ENCODE measurements around the gene DVL3.

DVL3 gene

DNA sequence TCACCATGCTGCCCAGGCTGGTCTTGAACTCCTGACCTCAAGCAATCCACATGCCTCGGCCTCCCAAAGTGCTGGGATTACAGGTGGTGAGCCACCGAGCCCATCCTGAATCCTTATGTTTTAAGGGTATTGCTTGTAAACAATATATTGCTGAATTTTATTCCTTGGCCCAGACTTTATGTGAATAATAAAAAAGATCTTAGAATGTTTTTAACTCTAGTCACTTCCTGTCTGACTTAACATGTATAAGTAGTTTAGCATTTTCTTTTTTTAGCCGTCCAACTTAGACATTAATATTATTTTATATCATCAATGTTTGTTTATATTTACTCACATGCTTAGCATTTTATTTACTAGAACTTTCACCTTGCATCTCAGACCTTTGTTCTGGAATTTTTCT, 29.2 kb upstream of the DVL3 start:
- H3K4me2 ChIP-seq (ENCODE audit: low read length): no peak overlapping the region
- no peaks in the 10 kb centered on the region for H3K79me2 ChIP-seq
- no peak overlapping the region for H3K9ac ChIP-seq
- H3K9me3 ChIP-seq (ENCODE audit: control insufficient read depth, low read length): no peaks in the 10 kb centered on the region
- no peaks in the 10 kb centered on the region for H3K4me1 ChIP-seq
- TF ChIP-seq CTCF (IDR thresholded peaks at IDR 0.05): no peak
- H3K27ac ChIP-seq: no peak overlapping the region
- no peaks in the 10 kb centered on the region for H3K36me3 ChIP-seq (ENCODE audit: control insufficient read depth, insufficient read depth, low read length)
- H3K4me3 ChIP-seq (ENCODE audit: low read depth, low read length): no peak overlapping the region
- no peaks in the 10 kb centered on the region for H3K27me3 ChIP-seq (ENCODE audit: control insufficient read depth, insufficient read depth, low read length)
- H2AFZ ChIP-seq: no peak overlapping the region

- no peak for TF ChIP-seq CTCF (IDR thresholded peaks at IDR 0.05)
- Histone ChIP-seq H3K4me2 (ENCODE audit: low read length) (no peak overlapping the region), H3K27ac (no peak overlapping the region), H2AFZ (no peak overlapping the region), H3K9me3 (ENCODE audit: control insufficient read depth, low read length) (no peaks in the 10 kb centered on the region), H3K36me3 (ENCODE audit: control insufficient read depth, insufficient read depth, low read length) (no peaks in the 10 kb centered on the region), H3K9ac (no peak overlapping the region), H3K27me3 (ENCODE audit: control insufficient read depth, insufficient read depth, low read length) (no peaks in the 10 kb centered on the region), H3K4me1 (no peaks in the 10 kb centered on the region), H3K79me2 (no peaks in the 10 kb centered on the region), H3K4me3 (ENCODE audit: low read depth, low read length) (no peak overlapping the region)
Measured at GRCh38 chr3:184129012-184129411, 26.2 kb upstream of the DVL3 start.

- H3K9ac ChIP-seq: no peak overlapping the region
Measured at GRCh38 chr3:184132945-184133344, 22.2 kb upstream of the DVL3 start.

GRCh38 chr3:184133840-184134745, 21.1 kb upstream of the DVL3 start:
- peak; percentile 3 for TF ChIP-seq CTCF (IDR thresholded peaks at IDR 0.05)
- Histone ChIP-seq H3K27me3 (ENCODE audit: control insufficient read depth, insufficient read depth, low read length) (no peaks in the 10 kb centered on the region), H3K9me3 (ENCODE audit: control insufficient read depth, low read length) (no peaks in the 10 kb centered on the region), H3K4me3 (ENCODE audit: low read depth, low read length) (peak overlapping the region; percentile 80), H3K27ac (peak overlapping the region; percentile 92), H3K36me3 (ENCODE audit: control insufficient read depth, insufficient read depth, low read length) (no peaks in the 10 kb centered on the region), H3K79me2 (peaks cover 23% of the 10 kb centered on the region), H2AFZ (peak overlapping the region; percentile 86), H3K4me2 (ENCODE audit: low read length) (peak overlapping the region; percentile 96), H3K4me1 (peaks cover 12% of the 10 kb centered on the region), H3K9ac (no peak overlapping the region)

More at GRCh38 chr3:184132945-184133344, 22.2 kb upstream of the DVL3 start:
- no peaks in the 10 kb centered on the region for H3K27me3 ChIP-seq (ENCODE audit: control insufficient read depth, insufficient read depth, low read length)
- peaks cover 19% of the 10 kb centered on the region for H3K79me2 ChIP-seq
- no peak overlapping the region for H3K4me3 ChIP-seq (ENCODE audit: low read depth, low read length)
- H3K4me1 ChIP-seq: peaks cover 12% of the 10 kb centered on the region
- no peak for TF ChIP-seq CTCF (IDR thresholded peaks at IDR 0.05)
- no peak overlapping the region for H3K27ac ChIP-seq
- H3K4me2 ChIP-seq (ENCODE audit: low read length): no peak overlapping the region
- H3K9me3 ChIP-seq (ENCODE audit: control insufficient read depth, low read length): no peaks in the 10 kb centered on the region
- H2AFZ ChIP-seq: no peak overlapping the region
- H3K36me3 ChIP-seq (ENCODE audit: control insufficient read depth, insufficient read depth, low read length): no peaks in the 10 kb centered on the region
